ENCODE data around the gene CMSS1. TPM values are rescaled to one million over a fixed set of nuclear protein-coding genes. Genes with fewer than 3 reads are reported as not detected.

The CMSS1 gene
- total RNA-seq, 1 experiment from 2014 or later: 64.1 TPM

- Histone ChIP-seq H2AFZ (ENCODE audit: low read depth, low read length, poor library complexity, severe bottlenecking) (no peak overlapping the region), H3K4me3 (replicated peaks in 1 of 2; ENCODE audit: low read depth in 1 of 2, low read length in 2 of 2) (no peak overlapping the region), H3K9me3 (ENCODE audit: control insufficient read depth in 1 of 2, insufficient read depth in 1 of 2, low read depth in 1 of 2, low read length in 2 of 2) (no peaks in the 10 kb centered on the region), H3K27ac (ENCODE audit: low read depth, low read length) (no peak overlapping the region), H3K4me1 (ENCODE audit: control insufficient read depth in 1 of 2, insufficient read depth in 2 of 2, low read length in 2 of 2) (peaks cover 10 to 23% of the 10 kb centered on the region in 2 experiments), H3K36me3 (ENCODE audit: control insufficient read depth in 1 of 2, insufficient read depth in 2 of 2, low read length in 2 of 2) (no peaks in the 10 kb centered on the region), H4K20me1 (ENCODE audit: insufficient read depth) (no peaks in the 10 kb centered on the region), H3K4me2 (ENCODE audit: low read length) (no peak overlapping the region), H3K79me2 (ENCODE audit: insufficient read depth, low read length) (no peaks in the 10 kb centered on the region), H3K9me2 (ENCODE audit: insufficient read depth) (no peaks in the 10 kb centered on the region), H3K27me3 (ENCODE audit: insufficient read depth, low read length) (no peaks in the 10 kb centered on the region), H3K9ac (ENCODE audit: low read length) (no peak overlapping the region)
- DNase-seq (ENCODE audit: low read depth, low spot score) (no peak), ATAC-seq (no peak)
- CTCF ChIA-PET: no interaction called here
- POLR2A ChIA-PET: no interaction called here
- RAD21 ChIA-PET (ENCODE audit: low non-redundant PET in 1 of 2, low total read pairs in 2 of 2, uncharacterized antibody in 2 of 2, unreplicated experiment in 2 of 2): no interaction called here
- TF ChIP-seq ZNF274 (IDR thresholded peaks at IDR 0.05; ENCODE audit: low read depth, low read length) (no peak), ZBTB33 (IDR thresholded peaks at IDR 0.05; ENCODE audit: extremely low read depth, insufficient replicate concordance, low read length) (no peak), MAX (IDR thresholded peaks at IDR 0.05) (no peak), JUND (IDR thresholded peaks at IDR 0.05) (no peak), SRF (IDR thresholded peaks at IDR 0.05; ENCODE audit: low read depth) (no peak), EZH2 (IDR thresholded peaks at IDR 0.05) (no peak), SP1 (IDR thresholded peaks at IDR 0.05; ENCODE audit: low read depth) (no peak), EZH2phosphoT487 (IDR thresholded peaks at IDR 0.05; ENCODE audit: borderline replicate concordance) (no peak), CBX3 (IDR thresholded peaks at IDR 0.05; ENCODE audit: low read depth) (no peak), CEBPB (IDR thresholded peaks at IDR 0.05; ENCODE audit: low read depth) (no peak)
- intact Hi-C loops (cut with micrococcal nuclease): no loop called here
- BruUV-seq (replicated peaks): no TSS peak
Measured at GRCh38 chr3:100001083-100001482, 183.4 kb downstream of the CMSS1 start.
